ENCODE data around the gene CCT8L2. TPM values are rescaled to one million over a fixed set of nuclear protein-coding genes. Genes with fewer than 3 reads are reported as not detected.
"Not testable (repeated sequence)": the region's sequence is repeated elsewhere in the genome, so short reads cannot be mapped to it uniquely, and the experiment has no call there.

CCT8L2 gene
- total RNA-seq, 1 experiment from 2014 or later = not detected

DNA sequence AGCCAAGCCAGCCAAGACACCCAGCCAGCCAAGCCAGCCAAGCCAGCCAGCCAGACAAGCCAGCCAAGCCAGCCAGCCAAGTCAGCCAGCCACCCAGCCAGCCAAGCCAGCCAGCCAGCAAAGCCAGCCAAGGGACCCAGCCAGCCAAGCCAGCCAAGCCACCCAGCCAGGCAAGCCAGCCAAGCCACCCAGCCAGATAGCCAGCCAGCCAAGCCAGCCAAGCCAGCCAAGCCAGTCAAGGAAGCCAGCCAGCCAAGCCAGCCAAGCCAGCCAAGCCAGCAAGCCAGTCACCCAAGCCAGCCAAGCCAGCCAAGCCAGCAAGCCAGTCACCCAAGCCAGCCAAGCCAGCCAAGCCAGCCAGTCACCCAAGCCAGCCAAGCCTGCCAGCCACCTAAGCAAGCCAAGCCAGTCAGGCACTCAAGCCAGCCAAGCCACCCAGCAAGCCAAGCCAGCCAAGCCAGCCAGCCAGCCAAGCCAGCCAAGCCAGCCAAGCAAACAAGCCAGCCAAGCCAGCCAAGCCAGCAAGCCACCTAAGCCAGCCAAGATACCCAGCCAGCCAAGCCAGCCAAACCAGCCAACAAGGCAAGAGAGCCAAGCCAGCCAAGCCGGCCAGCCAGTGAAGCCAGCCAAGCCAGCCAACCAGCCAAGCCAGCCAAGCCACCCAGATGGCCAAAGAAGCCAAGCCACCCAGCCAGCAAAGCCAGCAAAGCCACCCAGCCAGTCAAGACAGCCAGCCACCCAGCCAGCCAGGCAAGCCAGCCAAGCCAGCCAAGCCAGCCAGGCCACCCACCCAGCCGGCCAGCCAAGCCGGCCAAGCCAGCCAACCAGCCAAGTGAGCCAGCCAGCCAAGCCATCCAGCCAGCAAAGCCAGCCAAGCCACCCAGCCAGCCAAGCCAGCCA lies 33.3 kb downstream of the CCT8L2 start:
- no peaks in the 10 kb centered on the region for H3K27me3 ChIP-seq (ENCODE audit: control insufficient read depth, insufficient read depth, low read length)
- no peaks in the 10 kb centered on the region for H3K9me3 ChIP-seq (ENCODE audit: control insufficient read depth, insufficient read depth, low read depth, low read length)
- in situ Hi-C loops (cut with HindIII; ENCODE audit: low pct_unique_long_range_greater_than_20kb, low sequenced_read_pairs) (no loop called here), intact Hi-C loops (cut with micrococcal nuclease; ENCODE audit: unreplicated experiment) (no loop called here)
- ChIA-PET POLR2A (no interaction called here), CTCF (no interaction called here)
- TF ChIP-seq TCF7L2 (IDR thresholded peaks at IDR 0.05; ENCODE audit: low read depth, low read length) (no peak), SIN3A (IDR thresholded peaks at IDR 0.05; ENCODE audit: borderline replicate concordance, insufficient read depth, low read depth, low read length) (no peak)
- TF ChIP-seq, protein P1, sequence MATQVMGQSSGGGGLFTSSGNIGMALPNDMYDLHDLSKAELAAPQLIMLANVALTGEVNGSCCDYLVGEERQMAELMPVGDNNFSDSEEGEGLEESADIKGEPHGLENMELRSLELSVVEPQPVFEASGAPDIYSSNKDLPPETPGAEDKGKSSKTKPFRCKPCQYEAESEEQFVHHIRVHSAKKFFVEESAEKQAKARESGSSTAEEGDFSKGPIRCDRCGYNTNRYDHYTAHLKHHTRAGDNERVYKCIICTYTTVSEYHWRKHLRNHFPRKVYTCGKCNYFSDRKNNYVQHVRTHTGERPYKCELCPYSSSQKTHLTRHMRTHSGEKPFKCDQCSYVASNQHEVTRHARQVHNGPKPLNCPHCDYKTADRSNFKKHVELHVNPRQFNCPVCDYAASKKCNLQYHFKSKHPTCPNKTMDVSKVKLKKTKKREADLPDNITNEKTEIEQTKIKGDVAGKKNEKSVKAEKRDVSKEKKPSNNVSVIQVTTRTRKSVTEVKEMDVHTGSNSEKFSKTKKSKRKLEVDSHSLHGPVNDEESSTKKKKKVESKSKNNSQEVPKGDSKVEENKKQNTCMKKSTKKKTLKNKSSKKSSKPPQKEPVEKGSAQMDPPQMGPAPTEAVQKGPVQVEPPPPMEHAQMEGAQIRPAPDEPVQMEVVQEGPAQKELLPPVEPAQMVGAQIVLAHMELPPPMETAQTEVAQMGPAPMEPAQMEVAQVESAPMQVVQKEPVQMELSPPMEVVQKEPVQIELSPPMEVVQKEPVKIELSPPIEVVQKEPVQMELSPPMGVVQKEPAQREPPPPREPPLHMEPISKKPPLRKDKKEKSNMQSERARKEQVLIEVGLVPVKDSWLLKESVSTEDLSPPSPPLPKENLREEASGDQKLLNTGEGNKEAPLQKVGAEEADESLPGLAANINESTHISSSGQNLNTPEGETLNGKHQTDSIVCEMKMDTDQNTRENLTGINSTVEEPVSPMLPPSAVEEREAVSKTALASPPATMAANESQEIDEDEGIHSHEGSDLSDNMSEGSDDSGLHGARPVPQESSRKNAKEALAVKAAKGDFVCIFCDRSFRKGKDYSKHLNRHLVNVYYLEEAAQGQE (IDR thresholded peaks at IDR 0.05; ENCODE audit: insufficient read depth in 1 of 2, low read depth in 2 of 2, low read length in 1 of 2) = no peak
- TF ChIP-seq, protein P2, sequence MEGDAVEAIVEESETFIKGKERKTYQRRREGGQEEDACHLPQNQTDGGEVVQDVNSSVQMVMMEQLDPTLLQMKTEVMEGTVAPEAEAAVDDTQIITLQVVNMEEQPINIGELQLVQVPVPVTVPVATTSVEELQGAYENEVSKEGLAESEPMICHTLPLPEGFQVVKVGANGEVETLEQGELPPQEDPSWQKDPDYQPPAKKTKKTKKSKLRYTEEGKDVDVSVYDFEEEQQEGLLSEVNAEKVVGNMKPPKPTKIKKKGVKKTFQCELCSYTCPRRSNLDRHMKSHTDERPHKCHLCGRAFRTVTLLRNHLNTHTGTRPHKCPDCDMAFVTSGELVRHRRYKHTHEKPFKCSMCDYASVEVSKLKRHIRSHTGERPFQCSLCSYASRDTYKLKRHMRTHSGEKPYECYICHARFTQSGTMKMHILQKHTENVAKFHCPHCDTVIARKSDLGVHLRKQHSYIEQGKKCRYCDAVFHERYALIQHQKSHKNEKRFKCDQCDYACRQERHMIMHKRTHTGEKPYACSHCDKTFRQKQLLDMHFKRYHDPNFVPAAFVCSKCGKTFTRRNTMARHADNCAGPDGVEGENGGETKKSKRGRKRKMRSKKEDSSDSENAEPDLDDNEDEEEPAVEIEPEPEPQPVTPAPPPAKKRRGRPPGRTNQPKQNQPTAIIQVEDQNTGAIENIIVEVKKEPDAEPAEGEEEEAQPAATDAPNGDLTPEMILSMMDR (IDR thresholded peaks at IDR 0.05) = no peak
- no peaks in the 10 kb centered on the region for H3K4me1 ChIP-seq (ENCODE audit: control insufficient read depth, insufficient read depth, low read length)
- no peak overlapping the region for H3K27ac ChIP-seq (ENCODE audit: low read length)
- ATAC-seq (no peak), DNase-seq (ENCODE audit: low read depth, low spot score) (no peak)
- H3K4me3 ChIP-seq (ENCODE audit: low read depth in 2 of 2, low read length in 2 of 2) = no peak overlapping the region
- BruUV-seq (replicated peaks) = no TSS peak
- no peaks in the 10 kb centered on the region for H3K36me3 ChIP-seq (ENCODE audit: control insufficient read depth, insufficient read depth, low read length)

DNA sequence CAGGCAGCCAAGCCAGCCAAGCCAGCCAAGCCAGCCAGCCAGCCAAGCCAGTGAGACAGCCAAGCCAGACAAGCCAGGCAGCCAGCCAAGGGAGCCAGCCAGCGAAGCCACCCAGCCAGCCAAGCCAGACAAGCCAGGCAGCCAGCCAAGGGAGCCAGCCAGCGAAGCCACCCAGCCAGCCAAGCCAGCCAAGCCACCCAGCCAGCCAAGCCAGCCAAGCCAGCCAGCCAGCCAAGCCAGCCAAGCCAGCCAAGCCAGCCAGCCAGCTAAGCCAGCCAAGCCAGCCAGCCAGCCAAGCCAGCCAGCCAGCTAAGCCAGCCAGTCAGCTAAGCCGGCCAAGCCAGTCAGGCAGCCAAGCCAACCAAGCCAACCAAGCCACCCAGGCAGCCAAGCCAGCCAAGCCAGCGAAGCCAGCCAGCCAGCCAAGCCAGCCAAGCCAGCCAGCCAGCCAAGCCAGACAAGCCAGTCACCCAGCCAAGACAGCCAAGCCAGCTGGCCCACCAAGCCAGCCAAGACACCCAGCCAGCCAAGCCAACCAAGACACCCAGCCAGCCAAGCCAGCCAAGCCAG lies 34.1 kb downstream of the CCT8L2 start:
- H3K4me1 ChIP-seq (ENCODE audit: control insufficient read depth, insufficient read depth, low read length); H3K27me3 ChIP-seq (ENCODE audit: control insufficient read depth, insufficient read depth, low read length); H3K4me3 ChIP-seq (ENCODE audit: low read depth in 2 of 2, low read length in 2 of 2); ATAC-seq; H3K36me3 ChIP-seq (ENCODE audit: control insufficient read depth, insufficient read depth, low read length); CTCF ChIA-PET; H3K9me3 ChIP-seq (ENCODE audit: control insufficient read depth, insufficient read depth, low read depth, low read length); DNase-seq (ENCODE audit: low read depth, low spot score); BruUV-seq (replicated peaks); intact Hi-C loops (cut with micrococcal nuclease; ENCODE audit: unreplicated experiment); H3K27ac ChIP-seq (ENCODE audit: low read length); POLR2A ChIA-PET; in situ Hi-C loops (cut with HindIII; ENCODE audit: low pct_unique_long_range_greater_than_20kb, low sequenced_read_pairs): not testable (repeated sequence)

DNA sequence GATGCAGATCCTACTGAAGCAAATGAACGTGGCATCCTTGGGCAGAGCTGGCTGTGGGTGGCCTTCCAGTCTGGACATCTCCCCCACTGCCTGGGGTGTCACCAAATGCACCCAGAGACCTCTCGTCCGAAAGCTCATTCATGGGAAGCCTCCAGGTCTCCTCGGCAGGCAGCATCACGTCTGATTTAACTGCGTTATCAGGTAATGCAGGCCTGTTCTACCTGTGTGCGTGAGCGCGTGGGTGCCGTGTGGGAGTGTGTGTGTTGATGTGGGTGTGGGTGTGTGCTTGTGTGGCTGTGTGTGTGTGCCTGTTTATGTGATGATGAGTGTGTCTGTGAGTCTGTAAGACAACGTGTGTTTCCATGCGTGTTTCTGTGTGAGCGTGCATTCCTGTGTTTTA lies 35.1 kb downstream of the CCT8L2 start:
- intact Hi-C loops (cut with micrococcal nuclease; ENCODE audit: unreplicated experiment); POLR2A ChIA-PET; CTCF ChIA-PET: not testable (repeated sequence)

DNA sequence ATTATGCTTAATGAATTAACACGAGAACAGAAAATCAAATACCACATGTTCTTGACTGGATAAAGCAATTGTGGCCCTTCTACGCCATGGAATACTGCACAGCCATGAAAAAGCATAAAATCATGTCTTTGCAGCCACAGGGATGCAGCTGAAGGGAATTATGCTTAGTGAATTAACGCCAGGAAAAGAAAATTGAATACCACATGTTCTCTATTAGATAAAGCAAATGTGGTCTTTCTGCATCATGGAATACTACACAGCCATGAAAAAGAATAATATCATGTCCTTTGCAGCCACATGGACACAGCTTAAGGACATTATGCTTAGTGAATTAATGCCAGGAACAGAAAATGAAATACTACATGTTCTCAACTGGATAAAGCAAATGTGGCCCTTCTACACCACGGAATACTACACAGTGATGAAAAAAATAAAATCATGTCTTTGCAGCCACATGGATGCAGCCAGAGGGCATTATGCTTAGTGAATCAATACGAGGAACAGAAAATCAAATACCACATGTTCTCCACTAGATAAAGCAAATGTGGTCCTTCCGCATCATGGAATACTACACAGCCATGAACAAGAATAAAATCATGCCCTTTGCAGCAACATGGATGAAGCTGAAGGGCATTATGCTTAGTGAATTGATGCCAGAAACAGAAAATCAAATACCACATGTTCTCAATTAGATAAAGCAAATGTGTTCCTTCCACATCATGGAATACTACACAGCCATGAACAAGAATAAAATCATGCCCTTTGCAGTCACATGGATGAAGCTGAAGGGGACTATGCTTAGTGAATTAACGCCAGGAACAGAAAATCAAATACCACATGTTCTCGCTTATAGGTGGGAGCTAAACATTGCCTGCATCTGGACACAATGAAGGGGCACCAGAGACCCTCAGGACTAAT lies 37.3 kb downstream of the CCT8L2 start:
- DNase-seq (ENCODE audit: low read depth, low spot score); intact Hi-C loops (cut with micrococcal nuclease; ENCODE audit: unreplicated experiment); CTCF ChIA-PET; H3K4me1 ChIP-seq (ENCODE audit: control insufficient read depth, insufficient read depth, low read length); H3K36me3 ChIP-seq (ENCODE audit: control insufficient read depth, insufficient read depth, low read length); H3K4me3 ChIP-seq (ENCODE audit: low read depth in 2 of 2, low read length in 2 of 2); POLR2A ChIA-PET; H3K9me3 ChIP-seq (ENCODE audit: control insufficient read depth, insufficient read depth, low read depth, low read length); BruUV-seq (replicated peaks); in situ Hi-C loops (cut with HindIII; ENCODE audit: low pct_unique_long_range_greater_than_20kb, low sequenced_read_pairs); H3K27me3 ChIP-seq (ENCODE audit: control insufficient read depth, insufficient read depth, low read length); ATAC-seq; H3K27ac ChIP-seq (ENCODE audit: low read length): not testable (repeated sequence)

More for the DNA sequence above, 35.1 kb downstream of the CCT8L2 start:
- H3K27me3 ChIP-seq (ENCODE audit: control insufficient read depth, insufficient read depth, low read length); H3K4me1 ChIP-seq (ENCODE audit: control insufficient read depth, insufficient read depth, low read length); H3K9me3 ChIP-seq (ENCODE audit: control insufficient read depth, insufficient read depth, low read depth, low read length); H3K4me3 ChIP-seq (ENCODE audit: low read depth in 2 of 2, low read length in 2 of 2); H3K36me3 ChIP-seq (ENCODE audit: control insufficient read depth, insufficient read depth, low read length); H3K27ac ChIP-seq (ENCODE audit: low read length); DNase-seq (ENCODE audit: low read depth, low spot score); BruUV-seq (replicated peaks); ATAC-seq; in situ Hi-C loops (cut with HindIII; ENCODE audit: low pct_unique_long_range_greater_than_20kb, low sequenced_read_pairs): not testable (repeated sequence)

DNA sequence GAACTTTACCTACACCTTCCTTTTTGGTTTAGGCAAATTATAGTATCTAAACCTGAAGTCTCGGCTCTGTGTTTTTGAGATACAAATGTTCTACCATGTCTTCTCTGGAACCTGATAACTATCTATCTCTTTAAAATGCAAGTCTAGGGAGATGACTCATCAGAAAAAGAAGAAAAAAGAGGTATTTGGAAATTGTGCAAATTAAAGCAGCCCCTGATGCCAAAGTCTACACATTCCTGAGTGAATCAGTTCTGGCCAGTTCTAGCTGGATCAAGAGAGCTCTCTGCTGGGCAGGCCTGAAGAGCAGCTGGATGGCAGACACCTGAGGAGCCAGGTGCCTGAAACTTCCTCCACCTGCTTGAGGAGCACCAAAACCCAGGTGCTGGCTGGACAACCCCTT lies 49.3 kb downstream of the CCT8L2 start:
- POLR2A ChIA-PET; ATAC-seq; in situ Hi-C loops (cut with HindIII; ENCODE audit: low pct_unique_long_range_greater_than_20kb, low sequenced_read_pairs); H3K4me3 ChIP-seq (ENCODE audit: low read depth in 2 of 2, low read length in 2 of 2); H3K36me3 ChIP-seq (ENCODE audit: control insufficient read depth, insufficient read depth, low read length); BruUV-seq (replicated peaks); CTCF ChIA-PET; H3K27me3 ChIP-seq (ENCODE audit: control insufficient read depth, insufficient read depth, low read length); intact Hi-C loops (cut with micrococcal nuclease; ENCODE audit: unreplicated experiment); H3K27ac ChIP-seq (ENCODE audit: low read length); H3K9me3 ChIP-seq (ENCODE audit: control insufficient read depth, insufficient read depth, low read depth, low read length); H3K4me1 ChIP-seq (ENCODE audit: control insufficient read depth, insufficient read depth, low read length); DNase-seq (ENCODE audit: low read depth, low spot score): not testable (repeated sequence)

Measured in Panc1 (cell line).